PFSK-1 (cell line): ENCODE measurements around the gene NASP.

Experiments used
- POLR2AphosphoS5 ChIP-seq: IDR thresholded peaks from 2 replicates; pipeline ENCODE4 v1.6.1; 2012; ENCODE audit warnings: low read depth, mild to moderate bottlenecking, control low read depth, low read length, moderate library complexity
- REST ChIP-seq, 2 experiments: IDR thresholded peaks; 2 replicates each; pipeline versions ENCODE4 v1.6.1 to v1.8.0; 2011 to 2012; ENCODE audit warnings: low read depth in 2 of 2, low read length in 2 of 2, control low read depth in 1 of 2, inconsistent platforms in 1 of 2, mild to moderate bottlenecking in 1 of 2, moderate library complexity in 1 of 2; ENCODE audit not compliant: insufficient read depth in 1 of 2
- SIN3A ChIP-seq: IDR thresholded peaks from 2 replicates; pipeline ENCODE4 v1.6.1; 2012; ENCODE audit warnings: mild to moderate bottlenecking, low read length, moderate library complexity, borderline replicate concordance; ENCODE audit not compliant: insufficient read depth
- TAF1 ChIP-seq: IDR thresholded peaks from 2 replicates; pipeline ENCODE4 v1.6.1; 2012; ENCODE audit warnings: low read length, control low read depth, borderline replicate concordance; ENCODE audit not compliant: insufficient read depth

DNA sequence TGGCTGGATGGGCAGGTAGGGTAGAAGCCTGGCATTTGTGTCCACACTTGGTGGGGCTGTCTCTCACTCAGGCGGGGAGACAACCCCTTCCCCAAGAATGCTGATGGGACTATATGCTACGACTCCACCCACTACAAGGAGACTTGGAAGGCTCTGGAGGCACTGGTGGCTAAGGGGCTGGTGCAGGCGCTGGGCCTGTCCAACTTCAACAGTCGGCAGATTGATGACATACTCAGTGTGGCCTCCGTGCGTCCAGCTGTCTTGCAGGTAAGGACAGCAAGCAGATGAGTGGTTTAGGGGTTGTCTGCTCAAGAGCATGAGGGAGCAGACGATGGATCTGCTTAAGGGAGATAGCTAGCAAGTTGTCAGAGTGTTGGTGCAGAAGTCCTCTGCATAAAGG, 15.9 kb upstream of the NASP start:
- TF ChIP-seq SIN3A (no peak), POLR2AphosphoS5 (no peak), TAF1 (no peak), REST (IDR thresholded peaks at IDR 0.05; ENCODE audit: insufficient read depth in 1 of 2, low read depth in 2 of 2, low read length in 2 of 2) (no peak)
